Medulla oblongata (tissue), 1 donor: Measurements from ENCODE around the gene TOP2B.

Experiments
- DNase-seq: peaks from one replicate; pipeline ENCODE4 v3.0.0-alpha.2; 2015; ENCODE audit errors: extremely low spot score

TOP2B gene

GRCh38 chr3:25677121-25677520 is 12.4 kb upstream of the TOP2B start:
- DNase-seq: no peak

- DNase-seq: no peak
Observed at GRCh38 chr3:25674670-25675069, 10.0 kb upstream of the TOP2B start.

- DNase-seq: no peak
Observed at GRCh38 chr3:25673738-25674298, 9.1 kb upstream of the TOP2B start.

GRCh38 chr3:25665315-25666280 is 891 bp upstream of the TOP2B start:
- peak; percentile 74 for DNase-seq

- DNase-seq: peak; percentile 19
Observed at GRCh38 chr3:25663869-25664811, 567 bp downstream of the TOP2B start.

GRCh38 chr3:25663347-25663868 is 1.3 kb downstream of the TOP2B start:
- peak; percentile 66 for DNase-seq

GRCh38 chr3:25662736-25663320 is 1.9 kb downstream of the TOP2B start:
- peak; percentile 31 for DNase-seq

GRCh38 chr3:25661694-25662437 is 2.8 kb downstream of the TOP2B start:
- peak; percentile 16 for DNase-seq

GRCh38 chr3:25658836-25659235 is 5.9 kb downstream of the TOP2B start:
- no peak for DNase-seq

GRCh38 chr3:25657293-25657692 is 7.4 kb downstream of the TOP2B start:
- DNase-seq: no peak

- DNase-seq: no peak
Observed at GRCh38 chr3:25655659-25656058, 9.0 kb downstream of the TOP2B start.

GRCh38 chr3:25654576-25654975 is 10.1 kb downstream of the TOP2B start:
- DNase-seq: peak; percentile 25

- no peak for DNase-seq
Observed at GRCh38 chr3:25653322-25653721, 11.4 kb downstream of the TOP2B start.

- DNase-seq: no peak
Observed at GRCh38 chr3:25652921-25653320, 11.8 kb downstream of the TOP2B start.

- no peak for DNase-seq
Observed at GRCh38 chr3:25648925-25649830, 15.5 kb downstream of the TOP2B start.

GRCh38 chr3:25648107-25648535 is 16.6 kb downstream of the TOP2B start:
- DNase-seq: peak; percentile 86

GRCh38 chr3:25635038-25635437 is 29.7 kb downstream of the TOP2B start:
- no peak for DNase-seq

- DNase-seq: no peak
Observed at GRCh38 chr3:25633919-25634318, 30.8 kb downstream of the TOP2B start.

GRCh38 chr3:25631989-25632388 is 32.7 kb downstream of the TOP2B start:
- no peak for DNase-seq

GRCh38 chr3:25621087-25621486 is 43.6 kb downstream of the TOP2B start:
- DNase-seq: no peak
